Bronchial epithelial cell (primary cell): ENCODE measurements around the gene EMC1. TPM values are rescaled to one million over a fixed set of nuclear protein-coding genes. Genes with fewer than 3 reads are reported as not detected.

Experiments
- DNase-seq: peaks from one replicate; pipeline ENCODE4 v3.0.0-alpha.2; 2010; ENCODE audit warnings: low read depth
- FAIRE-seq: peaks from 2 replicates; lab custom pipeline; 2011; peaks lifted over from hg19 to GRCh38; lab: Jason Lieb, UNC
- H3K27me3 ChIP-seq: 2 replicates; pipeline ENCODE4 v1.5.1; 2011; ENCODE audit warnings: low read length; ENCODE audit not compliant: control insufficient read depth, insufficient read depth
- H3K36me3 ChIP-seq: 2 replicates; pipeline ENCODE4 v1.5.1; 2011; ENCODE audit warnings: low read length; ENCODE audit not compliant: control insufficient read depth, insufficient read depth
- H3K4me3 ChIP-seq: 2 replicates; pipeline ENCODE4 v1.5.1; 2011; ENCODE audit warnings: mild to moderate bottlenecking, low read depth, low read length, control low read depth
- total RNA-seq: library from RNA; depleted of rRNA; stranded (reverse); fragments of >200 nt; gene quantifications from 2 replicates; pipeline ENCODE4 v1.2.1, GENCODE V29; 2014
- TF ChIP-seq, protein P1 (sequence below): IDR thresholded peaks from 2 replicates; pipeline ENCODE4 v1.5.1; 2011; ENCODE audit warnings: mild to moderate bottlenecking, moderate library complexity, low read length, control low read depth, inconsistent platforms; ENCODE audit not compliant: insufficient read depth, severe bottlenecking

The EMC1 gene
- total RNA-seq, 1 donor from 2014 or later, result 45.8 TPM

DNA sequence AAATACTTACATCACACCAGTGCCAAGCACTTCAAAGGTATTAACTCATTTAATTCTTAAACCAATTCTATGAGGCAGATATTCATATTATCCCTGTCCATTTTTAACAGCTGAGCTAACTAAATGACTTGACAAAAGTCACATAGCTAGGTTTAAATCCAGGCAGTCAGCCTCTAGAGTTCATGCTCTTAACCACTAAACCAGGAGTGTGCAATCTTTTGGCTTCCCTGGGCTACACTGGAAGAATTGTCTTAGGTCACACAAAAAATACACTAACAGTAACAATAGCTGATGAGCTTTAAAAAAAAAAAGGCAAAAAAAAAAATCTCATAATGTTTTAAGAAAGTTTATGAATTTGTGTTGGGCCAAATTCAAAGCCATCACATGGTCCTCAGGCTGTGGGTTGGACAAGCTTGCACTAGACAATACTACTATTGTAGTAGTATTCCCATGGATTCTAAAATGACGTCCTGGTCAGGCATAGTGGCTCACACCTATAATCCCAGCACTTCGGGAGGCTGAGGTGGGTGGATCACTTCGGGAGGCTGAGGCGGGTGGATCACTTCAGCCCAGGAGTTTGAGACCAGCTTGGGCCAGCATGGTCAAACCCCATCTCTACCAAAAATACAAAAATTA, 51.2 kb downstream of the EMC1 start:
- TF ChIP-seq, protein P1, sequence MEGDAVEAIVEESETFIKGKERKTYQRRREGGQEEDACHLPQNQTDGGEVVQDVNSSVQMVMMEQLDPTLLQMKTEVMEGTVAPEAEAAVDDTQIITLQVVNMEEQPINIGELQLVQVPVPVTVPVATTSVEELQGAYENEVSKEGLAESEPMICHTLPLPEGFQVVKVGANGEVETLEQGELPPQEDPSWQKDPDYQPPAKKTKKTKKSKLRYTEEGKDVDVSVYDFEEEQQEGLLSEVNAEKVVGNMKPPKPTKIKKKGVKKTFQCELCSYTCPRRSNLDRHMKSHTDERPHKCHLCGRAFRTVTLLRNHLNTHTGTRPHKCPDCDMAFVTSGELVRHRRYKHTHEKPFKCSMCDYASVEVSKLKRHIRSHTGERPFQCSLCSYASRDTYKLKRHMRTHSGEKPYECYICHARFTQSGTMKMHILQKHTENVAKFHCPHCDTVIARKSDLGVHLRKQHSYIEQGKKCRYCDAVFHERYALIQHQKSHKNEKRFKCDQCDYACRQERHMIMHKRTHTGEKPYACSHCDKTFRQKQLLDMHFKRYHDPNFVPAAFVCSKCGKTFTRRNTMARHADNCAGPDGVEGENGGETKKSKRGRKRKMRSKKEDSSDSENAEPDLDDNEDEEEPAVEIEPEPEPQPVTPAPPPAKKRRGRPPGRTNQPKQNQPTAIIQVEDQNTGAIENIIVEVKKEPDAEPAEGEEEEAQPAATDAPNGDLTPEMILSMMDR, result no peak
- no peaks in the 10 kb centered on the region for H3K27me3 ChIP-seq
- no peak overlapping the region for H3K4me3 ChIP-seq
- H3K36me3 ChIP-seq, result peaks cover 29% of the 10 kb centered on the region
- DNase-seq (no peak), FAIRE-seq (no peak)

DNA sequence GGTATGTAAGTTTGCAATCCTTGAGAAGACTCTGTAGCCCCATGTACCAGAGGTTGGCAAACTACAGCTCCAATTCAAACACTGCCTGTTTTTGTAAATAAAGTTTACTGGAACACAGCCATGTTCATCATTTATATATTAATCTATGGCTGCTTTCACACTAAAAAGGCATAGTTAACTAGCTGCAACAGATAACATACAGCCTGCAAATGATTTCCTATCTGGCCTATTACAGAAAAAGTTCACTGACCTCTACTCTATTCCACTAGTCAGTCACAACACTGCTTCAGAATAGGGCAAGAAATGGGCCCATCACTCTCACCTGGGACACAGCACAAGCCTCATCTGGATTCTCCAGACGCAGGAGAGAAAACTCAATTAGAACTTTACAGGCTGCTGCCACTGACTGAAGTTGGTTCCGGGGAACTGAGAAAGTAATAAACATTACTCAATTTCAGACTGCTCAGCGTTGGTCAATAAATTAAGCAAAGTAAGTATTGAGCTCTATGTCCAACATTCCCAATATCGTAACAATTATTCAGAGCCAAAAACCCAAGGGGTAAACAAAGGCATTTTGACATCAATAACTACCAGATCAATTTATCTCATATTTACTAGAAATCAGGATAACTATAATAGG, 51.9 kb downstream of the EMC1 start:
- Histone ChIP-seq H3K36me3 (peaks cover 29% of the 10 kb centered on the region), H3K27me3 (no peaks in the 10 kb centered on the region), H3K4me3 (no peak overlapping the region)
- no peak for DNase-seq
- FAIRE-seq, result no peak
- TF ChIP-seq, protein P1, result no peak

DNA sequence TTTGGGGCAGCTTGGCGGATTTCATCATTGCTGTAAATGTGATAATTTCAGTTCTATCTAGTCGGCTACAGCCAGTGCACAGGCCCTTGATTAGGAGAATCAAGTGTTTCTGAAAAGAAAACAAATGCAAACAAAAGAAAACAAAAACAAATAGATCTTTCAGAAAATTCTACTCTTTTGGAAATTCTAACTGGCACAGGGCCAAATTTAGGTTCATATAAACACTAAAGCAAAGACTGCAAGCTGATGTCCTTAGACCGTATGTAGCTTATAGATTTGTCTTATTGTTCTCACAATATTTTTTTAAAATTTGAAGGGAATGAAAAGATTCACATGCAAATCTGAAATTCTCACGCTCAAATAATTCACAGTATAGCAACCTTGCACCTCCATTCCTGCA, 52.5 kb downstream of the EMC1 start:
- Histone ChIP-seq H3K4me3 (no peak overlapping the region), H3K36me3 (peaks cover 30% of the 10 kb centered on the region), H3K27me3 (no peaks in the 10 kb centered on the region)
- FAIRE-seq (no peak), DNase-seq (no peak)
- TF ChIP-seq, protein P1, result no peak

DNA sequence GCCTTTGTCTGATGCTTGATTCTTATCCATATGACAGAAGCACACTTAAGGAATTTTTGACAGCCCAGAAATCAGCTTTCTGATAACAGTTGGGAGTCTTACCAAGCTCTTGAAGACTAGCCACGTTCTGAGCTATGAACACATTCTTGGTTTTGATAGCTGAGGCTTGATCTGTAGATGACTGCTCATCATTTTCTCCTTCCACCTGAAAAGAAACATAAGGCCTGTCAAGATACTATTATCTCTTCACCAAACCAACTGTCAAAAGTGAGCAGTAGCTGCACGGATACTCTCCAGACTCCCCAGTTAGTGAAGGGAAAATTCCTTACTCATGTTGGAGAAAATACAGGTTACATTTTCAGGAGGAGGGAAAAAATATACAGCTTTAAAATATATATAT, 53.5 kb downstream of the EMC1 start:
- TF ChIP-seq, protein P1, result no peak
- DNase-seq (no peak), FAIRE-seq (no peak)
- Histone ChIP-seq H3K36me3 (peaks cover 35% of the 10 kb centered on the region), H3K4me3 (no peak overlapping the region), H3K27me3 (no peaks in the 10 kb centered on the region)

DNA sequence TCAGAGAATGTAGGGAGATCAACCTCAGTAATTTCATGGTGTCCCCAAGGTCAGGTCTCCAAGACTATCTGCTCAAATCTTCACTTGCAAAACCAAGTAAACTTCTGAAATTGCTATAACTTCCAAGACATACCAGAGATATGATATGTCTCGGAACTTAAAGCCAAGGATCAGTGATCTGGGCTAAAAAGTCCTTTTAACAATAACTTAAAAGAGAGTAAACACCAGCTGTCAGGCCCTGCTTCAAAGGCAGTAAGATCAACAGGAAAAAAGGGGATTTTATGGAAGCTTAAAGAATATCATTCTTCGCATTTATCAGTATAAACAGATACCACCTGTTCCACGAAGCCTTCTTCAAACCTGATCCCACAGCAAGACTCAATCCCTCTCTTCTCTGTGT, 55.0 kb downstream of the EMC1 start:
- Histone ChIP-seq H3K4me3 (no peak overlapping the region), H3K36me3 (peaks cover 36% of the 10 kb centered on the region), H3K27me3 (no peaks in the 10 kb centered on the region)
- DNase-seq (no peak), FAIRE-seq (no peak)
- TF ChIP-seq, protein P1, result no peak
